C4-2B (cell line): ENCODE measurements around the gene GPATCH1.
A peak's percentile ranks its signal among the peaks of the same experiment; 100 is the strongest.

Experiments
- H3K27ac ChIP-seq: fragments of 450-650 bp; 2 replicates; pipeline ENCODE4 v1.5.1; 2017
- ZFX ChIP-seq: fragments of 450-650 bp; IDR thresholded peaks from 2 replicates; pipeline ENCODE4 v1.6.1; 2017
- TF ChIP-seq, protein P1 (sequence below): fragments of 450-650 bp; conservative IDR thresholded peaks from 2 replicates; pipeline ENCODE4 v1.5.1; 2017; ENCODE audit warnings: mild to moderate bottlenecking

The GPATCH1 gene, protein sequence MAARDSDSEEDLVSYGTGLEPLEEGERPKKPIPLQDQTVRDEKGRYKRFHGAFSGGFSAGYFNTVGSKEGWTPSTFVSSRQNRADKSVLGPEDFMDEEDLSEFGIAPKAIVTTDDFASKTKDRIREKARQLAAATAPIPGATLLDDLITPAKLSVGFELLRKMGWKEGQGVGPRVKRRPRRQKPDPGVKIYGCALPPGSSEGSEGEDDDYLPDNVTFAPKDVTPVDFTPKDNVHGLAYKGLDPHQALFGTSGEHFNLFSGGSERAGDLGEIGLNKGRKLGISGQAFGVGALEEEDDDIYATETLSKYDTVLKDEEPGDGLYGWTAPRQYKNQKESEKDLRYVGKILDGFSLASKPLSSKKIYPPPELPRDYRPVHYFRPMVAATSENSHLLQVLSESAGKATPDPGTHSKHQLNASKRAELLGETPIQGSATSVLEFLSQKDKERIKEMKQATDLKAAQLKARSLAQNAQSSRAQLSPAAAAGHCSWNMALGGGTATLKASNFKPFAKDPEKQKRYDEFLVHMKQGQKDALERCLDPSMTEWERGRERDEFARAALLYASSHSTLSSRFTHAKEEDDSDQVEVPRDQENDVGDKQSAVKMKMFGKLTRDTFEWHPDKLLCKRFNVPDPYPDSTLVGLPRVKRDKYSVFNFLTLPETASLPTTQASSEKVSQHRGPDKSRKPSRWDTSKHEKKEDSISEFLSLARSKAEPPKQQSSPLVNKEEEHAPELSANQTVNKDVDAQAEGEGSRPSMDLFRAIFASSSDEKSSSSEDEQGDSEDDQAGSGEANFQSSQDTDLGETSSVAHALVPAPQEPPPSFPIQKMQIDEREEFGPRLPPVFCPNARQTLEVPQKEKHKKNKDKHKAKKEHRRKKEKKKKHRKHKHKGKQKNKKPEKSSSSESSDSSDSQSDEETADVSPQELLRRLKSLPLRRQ

DNA sequence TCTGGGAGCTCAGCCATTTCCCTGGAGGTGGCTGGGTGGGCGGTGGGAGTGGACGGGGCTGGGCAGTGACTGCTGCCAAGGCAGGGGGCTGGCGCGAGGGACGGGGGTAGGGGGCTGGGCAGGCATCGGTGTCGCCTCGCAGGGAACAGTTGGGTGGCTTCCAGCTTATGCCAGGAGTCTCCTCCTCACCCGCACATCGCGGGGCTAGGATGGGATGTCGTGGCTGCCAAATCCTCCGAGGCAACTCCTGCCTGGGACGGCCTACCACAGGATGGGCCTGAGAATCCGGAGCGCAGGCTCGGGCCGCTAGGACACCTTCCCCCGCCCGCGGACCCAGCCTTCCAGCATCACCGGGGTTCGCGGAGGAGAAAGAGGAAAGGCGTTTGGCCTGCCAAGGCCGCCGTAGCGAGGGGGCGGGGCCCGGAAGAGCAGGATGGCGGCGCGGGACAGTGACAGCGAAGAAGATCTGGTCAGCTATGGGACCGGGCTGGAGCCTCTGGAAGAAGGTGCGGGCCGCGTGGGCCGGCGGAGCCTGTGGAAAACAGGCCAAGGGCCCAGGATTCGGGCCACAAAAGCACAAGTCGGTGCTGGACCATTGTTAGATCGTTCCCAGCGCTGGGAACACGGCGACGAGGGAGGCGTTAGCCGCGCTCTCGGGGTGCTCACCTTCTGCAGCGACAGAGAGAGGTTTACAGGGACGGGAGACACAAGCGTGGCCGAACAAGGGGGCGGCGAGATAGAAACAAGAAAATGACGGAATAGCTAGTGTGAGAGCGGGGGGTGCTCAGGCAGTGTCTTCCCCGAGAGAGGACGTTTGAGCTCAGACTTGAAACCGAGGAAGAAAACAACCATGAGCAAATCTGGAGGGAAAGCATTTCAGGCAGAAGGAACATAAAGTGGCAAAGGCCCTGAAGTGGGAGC is at the start of gene GPATCH1:
Gene GPATCH1, plus strand, starts transcription at position 421 of the 921 bp plus-strand sequence. Its CDS starts 13 bp downstream, at position 434.
- TF ChIP-seq ZFX: peak; percentile 59; the same call in 1 of the 2 replicates
- TF ChIP-seq, protein P1, sequence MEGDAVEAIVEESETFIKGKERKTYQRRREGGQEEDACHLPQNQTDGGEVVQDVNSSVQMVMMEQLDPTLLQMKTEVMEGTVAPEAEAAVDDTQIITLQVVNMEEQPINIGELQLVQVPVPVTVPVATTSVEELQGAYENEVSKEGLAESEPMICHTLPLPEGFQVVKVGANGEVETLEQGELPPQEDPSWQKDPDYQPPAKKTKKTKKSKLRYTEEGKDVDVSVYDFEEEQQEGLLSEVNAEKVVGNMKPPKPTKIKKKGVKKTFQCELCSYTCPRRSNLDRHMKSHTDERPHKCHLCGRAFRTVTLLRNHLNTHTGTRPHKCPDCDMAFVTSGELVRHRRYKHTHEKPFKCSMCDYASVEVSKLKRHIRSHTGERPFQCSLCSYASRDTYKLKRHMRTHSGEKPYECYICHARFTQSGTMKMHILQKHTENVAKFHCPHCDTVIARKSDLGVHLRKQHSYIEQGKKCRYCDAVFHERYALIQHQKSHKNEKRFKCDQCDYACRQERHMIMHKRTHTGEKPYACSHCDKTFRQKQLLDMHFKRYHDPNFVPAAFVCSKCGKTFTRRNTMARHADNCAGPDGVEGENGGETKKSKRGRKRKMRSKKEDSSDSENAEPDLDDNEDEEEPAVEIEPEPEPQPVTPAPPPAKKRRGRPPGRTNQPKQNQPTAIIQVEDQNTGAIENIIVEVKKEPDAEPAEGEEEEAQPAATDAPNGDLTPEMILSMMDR: no peak
- peak within 1 kb of the TSS; percentile 84 for H3K27ac ChIP-seq

DNA sequence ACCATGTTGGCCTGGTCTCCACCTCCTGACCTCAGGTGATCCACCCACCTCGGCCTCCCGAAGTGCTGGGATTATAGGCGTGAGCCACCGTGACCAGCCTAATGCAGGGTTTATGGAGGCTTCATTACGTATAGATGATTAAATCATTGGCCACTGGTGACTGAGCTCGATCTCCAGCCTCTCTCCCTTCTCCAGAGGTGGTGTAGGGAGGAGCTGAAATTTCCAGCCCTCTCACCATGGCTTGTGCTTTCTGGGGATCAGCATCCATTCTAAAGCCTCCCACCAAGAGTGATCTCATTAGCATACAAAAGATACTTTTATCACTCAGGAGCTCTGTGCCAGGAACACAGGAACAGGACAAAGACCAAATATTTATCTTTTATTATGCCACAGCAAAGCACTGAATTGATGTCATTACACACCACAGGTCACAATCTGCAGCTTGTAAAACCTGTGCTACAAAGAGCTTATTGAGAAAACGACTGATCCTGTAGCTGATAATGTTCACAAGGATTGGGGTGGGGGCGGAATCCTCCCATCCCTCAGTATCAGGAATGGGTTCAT is 48.7 kb upstream of the GPATCH1 start:
- peak overlapping the region; percentile 79 for H3K27ac ChIP-seq
- TF ChIP-seq ZFX: no peak
- TF ChIP-seq, protein P1: no peak

DNA sequence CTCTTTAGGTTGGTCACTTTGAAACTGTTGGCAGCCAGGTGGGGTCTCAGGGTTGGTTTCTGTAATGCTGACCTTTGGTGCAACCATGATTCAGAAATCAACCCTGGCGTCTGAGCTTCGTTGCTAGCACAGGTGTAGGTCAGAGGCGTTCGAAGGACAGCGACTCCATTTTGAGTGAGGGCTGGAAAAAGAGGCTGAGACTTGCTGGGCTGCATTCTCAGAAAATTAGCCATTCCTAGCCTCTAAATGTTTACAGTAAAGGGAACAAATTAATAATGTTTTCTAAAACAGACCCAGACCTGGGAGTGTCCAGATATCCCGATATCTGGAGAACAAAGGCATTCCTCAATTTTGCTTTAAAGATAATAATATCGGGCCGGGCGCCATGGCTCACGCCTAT is 45.5 kb upstream of the GPATCH1 start:
- TF ChIP-seq, protein P1: no peak
- peak overlapping the region; percentile 3; the same call in 1 of the 2 replicates for H3K27ac ChIP-seq

DNA sequence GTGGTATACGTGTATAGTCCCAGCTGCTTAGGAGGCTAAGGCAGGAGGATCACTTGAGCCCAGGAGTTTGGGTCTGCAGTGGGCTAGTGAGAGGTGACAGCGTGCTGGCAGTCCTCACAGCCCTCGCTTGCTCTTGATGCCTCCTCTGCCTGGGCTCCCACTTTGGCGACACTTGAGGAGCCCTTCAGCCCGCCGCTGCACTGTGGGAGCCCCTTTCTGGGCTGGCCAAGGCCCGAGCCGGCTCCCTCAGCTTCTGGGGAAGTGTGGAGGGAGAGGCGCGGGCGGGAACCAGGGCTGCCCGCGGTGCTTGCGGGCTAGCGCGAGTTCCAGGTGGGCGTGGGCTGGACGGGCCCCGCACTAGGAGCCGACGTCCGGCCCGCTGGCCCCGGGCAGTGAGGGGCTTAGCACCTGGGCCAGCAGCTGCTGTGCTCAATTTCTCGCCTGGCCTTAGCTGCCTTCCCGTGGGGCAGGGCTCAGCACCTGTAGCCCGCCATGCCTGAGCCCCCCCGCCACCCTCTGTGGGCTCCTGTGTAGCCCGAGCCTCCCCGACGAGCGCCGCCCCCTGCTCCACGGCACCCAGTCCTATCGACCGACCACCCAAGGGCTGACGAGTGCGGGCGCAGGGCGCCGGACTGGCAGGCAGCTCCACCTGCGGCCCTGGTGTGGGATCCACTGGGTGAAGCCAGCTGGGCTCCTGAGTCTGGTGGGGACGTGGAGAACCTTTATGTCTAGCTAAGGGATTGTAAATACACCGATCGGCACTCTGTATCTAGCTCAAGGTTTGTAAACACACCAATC is 44.4 kb upstream of the GPATCH1 start:
- H3K27ac ChIP-seq: 0 out of 2 replicates have a peak overlapping the region, but pooled peaks have one; percentile 0

DNA sequence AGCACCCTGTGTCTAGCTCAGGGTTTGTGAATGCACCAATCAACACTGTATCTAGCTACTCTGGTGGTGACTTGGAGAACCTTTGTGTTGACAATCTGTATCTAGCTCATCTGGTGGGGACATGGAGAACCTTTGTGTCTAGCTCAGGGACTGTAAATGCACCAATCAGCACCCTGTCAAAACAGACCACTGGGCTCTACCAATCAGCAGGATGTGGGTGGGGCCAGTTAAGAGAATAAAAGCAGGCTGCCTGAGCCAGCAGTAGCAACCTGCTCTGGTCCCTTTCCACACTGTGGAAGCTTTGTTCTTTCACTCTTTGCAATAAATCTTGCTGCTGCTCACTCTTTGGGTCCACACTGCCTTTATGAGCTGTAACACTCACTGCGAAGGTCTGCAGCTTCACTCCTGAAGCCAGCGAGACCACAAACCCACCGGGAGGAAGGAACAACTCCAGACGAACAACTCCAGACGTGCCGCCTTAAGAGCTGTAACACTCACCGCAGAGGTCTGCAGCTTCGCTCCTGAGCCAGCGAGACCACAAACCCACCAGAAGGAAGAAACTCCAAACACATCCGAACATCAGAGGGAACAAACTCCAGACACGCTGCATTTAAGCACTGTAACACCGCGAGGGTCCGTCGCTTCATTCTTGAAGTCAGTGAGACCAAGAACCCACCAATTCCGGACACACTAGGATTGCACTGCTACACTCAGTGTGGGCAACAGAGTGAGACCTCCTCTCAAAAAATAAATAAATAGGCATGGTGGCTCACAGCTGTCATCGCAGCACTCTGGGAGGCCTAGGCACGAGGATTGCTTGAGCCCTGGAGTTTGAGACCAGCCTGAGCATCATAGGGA is 43.6 kb upstream of the GPATCH1 start:
- H3K27ac ChIP-seq: peak overlapping the region; percentile 31

DNA sequence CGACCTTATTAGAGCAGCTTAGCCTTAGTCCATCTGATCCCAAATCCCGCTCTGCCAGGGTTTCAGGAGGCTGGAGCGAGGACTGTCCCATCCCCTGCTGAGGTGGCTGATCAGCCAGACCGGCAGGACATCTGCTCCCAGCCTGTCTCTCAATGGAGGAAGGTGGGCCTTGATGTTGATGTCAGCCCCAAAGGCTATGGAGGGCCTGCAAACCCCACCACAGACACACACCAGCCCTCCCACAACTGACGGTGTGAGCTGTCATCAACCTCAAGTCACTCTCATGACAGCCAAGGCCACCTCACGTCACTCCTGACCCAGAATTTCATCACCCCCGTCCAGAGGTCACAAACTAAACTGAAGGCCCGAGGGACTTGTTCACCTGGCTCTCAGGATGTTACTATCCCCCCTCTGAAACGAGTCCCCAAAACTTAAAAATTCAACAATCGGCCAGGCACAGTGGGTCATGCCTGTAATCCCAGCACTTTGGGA is 41.8 kb upstream of the GPATCH1 start:
- TF ChIP-seq ZFX: no peak
- TF ChIP-seq, protein P1: no peak
- H3K27ac ChIP-seq: no peak overlapping the region

DNA sequence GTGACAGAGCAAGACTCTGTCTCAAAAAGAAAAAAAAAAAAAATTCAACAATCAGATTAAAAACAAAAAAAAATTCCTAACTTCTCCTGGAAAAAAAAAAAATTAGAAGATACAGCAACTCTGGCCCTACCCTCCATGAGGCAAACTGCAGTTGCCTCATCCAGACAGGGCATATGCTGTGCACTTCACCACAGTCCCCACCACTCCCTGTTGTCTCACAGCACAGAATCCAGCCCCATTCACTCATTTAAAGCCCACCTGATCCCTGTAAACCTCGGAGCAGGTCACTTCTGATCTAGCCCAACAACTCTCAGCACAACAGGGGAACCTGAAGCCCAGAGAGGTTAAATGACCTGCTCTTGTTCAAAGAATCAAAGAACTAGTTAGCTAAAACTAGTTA is 41.2 kb upstream of the GPATCH1 start:
- TF ChIP-seq ZFX: no peak
- TF ChIP-seq, protein P1: no peak
- no peak overlapping the region for H3K27ac ChIP-seq
